CD14-positive monocyte (primary cell): ENCODE data around the gene NLRP14. TPM values are rescaled to one million over a fixed set of nuclear protein-coding genes. Genes with fewer than 3 reads are reported as not detected.
A peak's percentile ranks its signal among the peaks of the same experiment; 100 is the strongest.

ENCODE experiments used
- DNase-seq, 3 donors: peaks; one replicate each; pipeline ENCODE4 v3.0.0-alpha.2; 2011 to 2022
- H2AFZ ChIP-seq: 2 replicates; pipeline ENCODE4 v1.6.0; 2012; ENCODE audit warnings: mild to moderate bottlenecking, low read depth, low read length, inconsistent platforms; ENCODE audit not compliant: insufficient read depth, poor library complexity, severe bottlenecking
- H3K27ac ChIP-seq, 2 donors: 1 replicate in 1 of 2; 2 replicates in 1 of 2; pipeline ENCODE4 v1.5.1; 2012 to 2013; ENCODE audit warnings: low read length in 2 of 2, control low read depth in 1 of 2, inconsistent platforms in 1 of 2, low read depth in 1 of 2, mild to moderate bottlenecking in 1 of 2
- H3K27me3 ChIP-seq, 2 donors: one replicate each; pipeline versions ENCODE4 v1.6.0 to v1.6.1; 2011 to 2013; ENCODE audit warnings: low read length in 2 of 2; ENCODE audit not compliant: control insufficient read depth in 2 of 2, insufficient read depth in 2 of 2
- H3K36me3 ChIP-seq, 2 donors: replicated peaks in 1 of 2; 1 replicate in 1 of 2; 2 replicates in 1 of 2; pipeline versions ENCODE4 v1.5.1 to v1.6.1; 2012 to 2013; ENCODE audit warnings: low read length in 2 of 2, control low read depth in 1 of 2, inconsistent platforms in 1 of 2, mild to moderate bottlenecking in 1 of 2; ENCODE audit not compliant: insufficient read depth in 2 of 2, control insufficient read depth in 1 of 2
- H3K4me1 ChIP-seq, 2 donors: 1 replicate in 1 of 2; 2 replicates in 1 of 2; pipeline versions ENCODE4 v1.5.1 to v1.6.1; 2012 to 2013; ENCODE audit warnings: low read length in 2 of 2, control low read depth in 1 of 2, inconsistent platforms in 1 of 2, mild to moderate bottlenecking in 1 of 2, moderate library complexity in 1 of 2; ENCODE audit not compliant: insufficient read depth in 2 of 2, control insufficient read depth in 1 of 2
- H3K4me2 ChIP-seq: replicated peaks from 2 replicates; pipeline ENCODE3; 2012; ENCODE audit warnings: low read length, moderate library complexity, mild to moderate bottlenecking; ENCODE audit not compliant: poor library complexity, severe bottlenecking; ENCODE audit errors: extremely low read depth
- H3K4me3 ChIP-seq, 3 experiments: fragments of 200-600 bp in 1 of 3; sonication (generic) in 1 of 3; replicated peaks in 1 of 3; 1 replicate in 2 of 3; 2 replicates in 1 of 3; pipeline ENCODE4 v1.5.1; 2011 to 2013; ENCODE audit warnings: low read length in 3 of 3, mild to moderate bottlenecking in 3 of 3, control low read depth in 2 of 3, low read depth in 2 of 3, inconsistent platforms in 1 of 3, moderate library complexity in 1 of 3
- H3K79me2 ChIP-seq: 2 replicates; pipeline ENCODE4 v1.6.0; 2012; ENCODE audit warnings: mild to moderate bottlenecking, control low read depth, inconsistent platforms, low read length, moderate library complexity; ENCODE audit not compliant: insufficient read depth
- H3K9ac ChIP-seq: 2 replicates; pipeline ENCODE4 v1.6.0; 2017; ENCODE audit warnings: low read length, mild to moderate bottlenecking; ENCODE audit not compliant: insufficient read depth, poor library complexity, severe bottlenecking
- H3K9me3 ChIP-seq, 2 donors: replicated peaks in 1 of 2; 1 replicate in 1 of 2; 2 replicates in 1 of 2; pipeline versions ENCODE4 v1.5.1 to v1.6.1; 2012 to 2013; ENCODE audit warnings: low read length in 2 of 2, control low read depth in 1 of 2; ENCODE audit not compliant: control insufficient read depth in 1 of 2, insufficient read depth in 1 of 2
- H4K20me1 ChIP-seq: 2 replicates; pipeline ENCODE4 v1.6.0; 2012; ENCODE audit warnings: mild to moderate bottlenecking, low read length, control low read depth, moderate library complexity; ENCODE audit not compliant: insufficient read depth
- H3K27ac Mint-ChIP-seq, 7 donors: one replicate each; pipeline ENCODE4 v1.8.0; 2020; ENCODE audit warnings: mild to moderate bottlenecking in 7 of 7, mixed read lengths in 7 of 7, moderate library complexity in 6 of 7, inconsistent platforms in 2 of 7
- H3K27me3 Mint-ChIP-seq, 3 donors: one replicate each; pipeline ENCODE4 v1.8.0; 2021 to 2022; ENCODE audit warnings: low read depth in 3 of 3, mild to moderate bottlenecking in 3 of 3, mixed read lengths in 3 of 3, moderate library complexity in 3 of 3, inconsistent platforms in 1 of 3
- H3K36me3 Mint-ChIP-seq, 2 donors: one replicate each; pipeline ENCODE4 v1.8.0; 2020; ENCODE audit warnings: mixed read lengths in 2 of 2, inconsistent platforms in 1 of 2, mild to moderate bottlenecking in 1 of 2
- H3K4me1 Mint-ChIP-seq: one replicate; pipeline ENCODE4 v1.8.0; 2020; ENCODE audit warnings: mild to moderate bottlenecking, mixed read lengths
- H3K4me3 Mint-ChIP-seq, 2 donors: one replicate each; pipeline ENCODE4 v1.8.0; 2020; ENCODE audit warnings: mild to moderate bottlenecking in 2 of 2, mixed read lengths in 2 of 2, moderate library complexity in 1 of 2
- H3K9me3 Mint-ChIP-seq, 7 donors: one replicate each; pipeline ENCODE4 v1.8.0; 2020 to 2022; ENCODE audit warnings: mixed read lengths in 7 of 7, mild to moderate bottlenecking in 6 of 7, moderate library complexity in 6 of 7, inconsistent platforms in 2 of 7
- WGBS: methylation state at CpG from one replicate; pipeline ENCODE4 v1.1.5; 2013; ENCODE audit warnings: missing lambda C conversion rate; ENCODE audit not compliant: insufficient coverage; 5-methylcytosine and 5-hydroxymethylcytosine counted together
- intact Hi-C, 2 donors: fragments of 100-400 bp; cut with micrococcal nuclease; formaldehyde crosslinking; loops; one replicate each; pipeline versions ENCODE4 v1.15.0 to v1.15.1; 2023
- polyA plus RNA-seq, 3 donors: library from polyadenylated mRNA; depleted of rRNA in 1 of 3; unstranded in 2 of 3; stranded (reverse) in 1 of 3; fragments of 300-500 nt in 2 of 3; fragments of >200 nt in 1 of 3; fragmentation: Illumina TruSeq in 2 of 3; gene quantifications; 1 replicate in 2 of 3; 2 replicates in 1 of 3; pipeline ENCODE4 v1.2.3, GENCODE V29; 2012 to 2021
- TF ChIP-seq, protein P1 (sequence below): fragments of 200-600 bp; IDR thresholded peaks from one replicate; pipeline ENCODE4 v1.8.0; 2022; ENCODE audit warnings: antibody characterized with exemption, mild to moderate bottlenecking

Gene NLRP14
- polyA plus RNA-seq, 3 donors: not detected

DNA sequence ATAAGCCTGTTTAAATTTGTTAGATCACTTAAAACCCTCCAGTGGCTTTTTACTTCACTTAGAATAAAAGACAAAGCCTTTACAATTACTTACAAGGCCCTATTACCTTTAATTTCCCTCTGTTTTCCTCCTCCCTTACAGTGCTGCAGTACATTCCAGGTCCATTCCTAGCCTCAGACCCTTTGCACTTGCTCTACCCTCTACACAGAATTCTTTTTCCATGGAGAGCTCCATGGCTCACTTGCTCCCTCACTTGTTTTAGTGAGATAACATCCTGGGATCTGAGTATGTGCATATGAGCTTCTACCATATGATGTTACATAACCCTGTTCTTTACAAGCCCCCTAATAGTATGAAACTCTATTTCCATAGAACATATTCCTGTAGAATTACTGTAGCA lies 24.6 kb upstream of the NLRP14 start:
- H3K4me3 ChIP-seq: no peak overlapping the region
- no peaks in the 10 kb centered on the region for H3K36me3 ChIP-seq
- TF ChIP-seq, protein P1, sequence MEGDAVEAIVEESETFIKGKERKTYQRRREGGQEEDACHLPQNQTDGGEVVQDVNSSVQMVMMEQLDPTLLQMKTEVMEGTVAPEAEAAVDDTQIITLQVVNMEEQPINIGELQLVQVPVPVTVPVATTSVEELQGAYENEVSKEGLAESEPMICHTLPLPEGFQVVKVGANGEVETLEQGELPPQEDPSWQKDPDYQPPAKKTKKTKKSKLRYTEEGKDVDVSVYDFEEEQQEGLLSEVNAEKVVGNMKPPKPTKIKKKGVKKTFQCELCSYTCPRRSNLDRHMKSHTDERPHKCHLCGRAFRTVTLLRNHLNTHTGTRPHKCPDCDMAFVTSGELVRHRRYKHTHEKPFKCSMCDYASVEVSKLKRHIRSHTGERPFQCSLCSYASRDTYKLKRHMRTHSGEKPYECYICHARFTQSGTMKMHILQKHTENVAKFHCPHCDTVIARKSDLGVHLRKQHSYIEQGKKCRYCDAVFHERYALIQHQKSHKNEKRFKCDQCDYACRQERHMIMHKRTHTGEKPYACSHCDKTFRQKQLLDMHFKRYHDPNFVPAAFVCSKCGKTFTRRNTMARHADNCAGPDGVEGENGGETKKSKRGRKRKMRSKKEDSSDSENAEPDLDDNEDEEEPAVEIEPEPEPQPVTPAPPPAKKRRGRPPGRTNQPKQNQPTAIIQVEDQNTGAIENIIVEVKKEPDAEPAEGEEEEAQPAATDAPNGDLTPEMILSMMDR: no peak
- H3K4me3 Mint-ChIP-seq: no peak overlapping the region
- no peaks in the 10 kb centered on the region for H3K4me1 Mint-ChIP-seq
- no peaks in the 10 kb centered on the region for H3K36me3 Mint-ChIP-seq
- H3K27ac Mint-ChIP-seq: no peak overlapping the region
- H3K9me3 Mint-ChIP-seq: peaks cover 0 to 1% (median 0%) of the 10 kb centered on the region in 7 donors
- no peaks in the 10 kb centered on the region for H3K9me3 ChIP-seq
- intact Hi-C loops: no loop called here
- no peak overlapping the region for H3K27ac ChIP-seq
- DNase-seq: no peak
- H3K4me1 ChIP-seq: no peaks in the 10 kb centered on the region
- no peaks in the 10 kb centered on the region for H4K20me1 ChIP-seq
- no peak overlapping the region for H2AFZ ChIP-seq
- H3K79me2 ChIP-seq: no peaks in the 10 kb centered on the region
- no peak overlapping the region for H3K9ac ChIP-seq
- no peak overlapping the region for H3K4me2 ChIP-seq
- H3K27me3 Mint-ChIP-seq: peaks cover 0 to 2% (median 2%) of the 10 kb centered on the region in 3 donors
- no peaks in the 10 kb centered on the region for H3K27me3 ChIP-seq

DNA sequence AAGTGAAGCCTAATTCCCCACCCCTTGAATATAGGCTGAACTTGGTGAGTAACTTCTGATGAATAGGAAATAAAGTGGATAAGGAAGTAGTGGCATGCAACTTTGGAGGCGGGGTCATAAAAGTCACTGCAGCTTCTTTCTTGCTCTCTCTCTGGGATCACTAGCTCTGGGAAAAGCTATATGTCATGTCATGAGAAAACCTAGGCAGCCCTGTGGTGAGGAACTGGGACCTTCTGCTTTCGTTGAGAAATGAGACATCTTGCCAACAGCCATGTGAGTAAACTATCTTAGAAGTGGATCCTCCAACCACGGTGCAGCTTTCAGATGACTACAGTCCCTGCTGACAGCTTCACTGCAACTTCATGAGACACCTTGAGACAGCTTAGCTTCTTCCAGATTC lies 15.8 kb upstream of the NLRP14 start:
- no peaks in the 10 kb centered on the region for H3K9me3 Mint-ChIP-seq
- H2AFZ ChIP-seq: no peak overlapping the region
- no peak overlapping the region for H3K4me2 ChIP-seq
- no peaks in the 10 kb centered on the region for H3K4me1 ChIP-seq
- 0% methylated on average over 1 of the region's 3 CpGs for WGBS
- H3K27ac Mint-ChIP-seq: no peak overlapping the region
- no peak overlapping the region for H3K4me3 ChIP-seq
- no peak overlapping the region for H3K4me3 Mint-ChIP-seq
- no peaks in the 10 kb centered on the region for H3K9me3 ChIP-seq
- no peaks in the 10 kb centered on the region for H3K27me3 ChIP-seq
- H3K27me3 Mint-ChIP-seq: no peaks in the 10 kb centered on the region
- no peaks in the 10 kb centered on the region for H4K20me1 ChIP-seq
- no peak overlapping the region for H3K9ac ChIP-seq
- no peak overlapping the region for H3K27ac ChIP-seq
- H3K36me3 Mint-ChIP-seq: no peaks in the 10 kb centered on the region
- H3K4me1 Mint-ChIP-seq: peaks cover 6% of the 10 kb centered on the region
- H3K79me2 ChIP-seq: no peaks in the 10 kb centered on the region
- intact Hi-C loops: no loop called here
- H3K36me3 ChIP-seq: no peaks in the 10 kb centered on the region
- TF ChIP-seq, protein P1: no peak
- DNase-seq: peak; percentile 1 to 40 (median 19)
